Cardiac muscle cell (in vitro differentiated cells and primary cell): ENCODE data around the gene CARM1. TPM values are rescaled to one million over a fixed set of nuclear protein-coding genes. Genes with fewer than 3 reads are reported as not detected.

ENCODE experiments used
- DNase-seq, 2 donors: peaks; one replicate each; pipeline versions ENCODE4 v3.0.0 to v3.0.0-alpha.2; 2010 to 2017; ENCODE audit warnings: low read depth in 1 of 2, low spot score in 1 of 2
- H3K27ac ChIP-seq: fragments of 200-600 bp; sonication (generic); 2 replicates; pipeline ENCODE4 v1.5.1; 2016
- H3K27me3 ChIP-seq: fragments of 200-600 bp; sonication (generic); 2 replicates; pipeline ENCODE4 v1.6.0; 2016; ENCODE audit warnings: control low read depth
- H3K36me3 ChIP-seq: fragments of 200-600 bp; sonication (generic); 2 replicates; pipeline ENCODE4 v1.5.1; 2016; ENCODE audit warnings: control low read depth
- H3K4me1 ChIP-seq: fragments of 200-600 bp; sonication (generic); 2 replicates; pipeline ENCODE4 v1.8.1; 2017; ENCODE audit warnings: low read depth, mild to moderate bottlenecking, mixed run types
- H3K4me3 ChIP-seq: fragments of 200-600 bp; sonication (generic); 2 replicates; pipeline ENCODE4 v1.5.1; 2016; ENCODE audit warnings: mild to moderate bottlenecking
- H3K9me3 ChIP-seq: fragments of 200-600 bp; sonication (generic); 2 replicates; pipeline ENCODE4 v1.5.1; 2017; ENCODE audit warnings: low read depth, mild to moderate bottlenecking, control low read depth
- CTCF ChIP-seq: IDR thresholded peaks from 2 replicates; pipeline ENCODE4 v1.5.1; 2012; ENCODE audit warnings: low read depth, mild to moderate bottlenecking, low read length
- polyA plus RNA-seq: library from polyadenylated mRNA; unstranded; fragments of >200 nt; fragmentation: Nextera tagmentation; extraction: Ambion mirVana; gene quantifications from 2 replicates; pipeline ENCODE4 v1.2.1, GENCODE V29; 2016
- total RNA-seq: library from RNA; depleted of rRNA; stranded (reverse); fragments of >200 nt; gene quantifications from 2 replicates; pipeline ENCODE4 v1.2.3, GENCODE V29; 2016

The CARM1 gene
- total and polyA plus RNA-seq, 2 experiments from 2014 or later: 46.8 to 90.7 TPM

- no peak for TF ChIP-seq CTCF
- H3K36me3 ChIP-seq: no peaks in the 10 kb centered on the region
These were observed 95.5 kb downstream of the CARM1 start for GRCh38 chr19:10966809-10967208.

GRCh38 chr19:10968527-10969135, 97.3 kb downstream of the CARM1 start:
- Histone ChIP-seq H3K4me1 (peaks cover 7% of the 10 kb centered on the region), H3K27ac (peak overlapping the region; percentile 71), H3K4me3 (no peak overlapping the region), H3K9me3 (no peaks in the 10 kb centered on the region), H3K36me3 (no peaks in the 10 kb centered on the region), H3K27me3 (no peaks in the 10 kb centered on the region)
- DNase-seq: no peak
- no peak for TF ChIP-seq CTCF

More at GRCh38 chr19:10966809-10967208, 95.5 kb downstream of the CARM1 start:
- no peaks in the 10 kb centered on the region for H3K27me3 ChIP-seq
- H3K4me3 ChIP-seq: no peak overlapping the region
- no peaks in the 10 kb centered on the region for H3K9me3 ChIP-seq
- peaks cover 7% of the 10 kb centered on the region for H3K4me1 ChIP-seq
- no peak overlapping the region for H3K27ac ChIP-seq
- no peak for DNase-seq

- TF ChIP-seq CTCF: no peak
- Histone ChIP-seq H3K4me3 (no peak overlapping the region), H3K27ac (no peak overlapping the region), H3K4me1 (peaks cover 11% of the 10 kb centered on the region), H3K27me3 (no peaks in the 10 kb centered on the region), H3K36me3 (no peaks in the 10 kb centered on the region), H3K9me3 (no peaks in the 10 kb centered on the region)
- no peak for DNase-seq
These were observed 99.9 kb downstream of the CARM1 start for GRCh38 chr19:10971107-10971726.

Other genes starting within 250 kb of the CARM1 start
- gene SLC44A2, start 246.0 kb upstream of the CARM1 start, total RNA-seq: 78.8 and 109 TPM in 2 replicates
- gene SLC44A2, start 246.0 kb upstream of the CARM1 start, polyA plus RNA-seq: 108 and 162 TPM in 2 replicates
- gene ILF3, start 217.2 kb upstream of the CARM1 start, total RNA-seq: 180 and 224 TPM in 2 replicates
- gene ILF3, start 217.2 kb upstream of the CARM1 start, polyA plus RNA-seq: 181 and 191 TPM in 2 replicates
- gene QTRT1, start 170.1 kb upstream of the CARM1 start, total RNA-seq: 30.6 and 35.0 TPM in 2 replicates
- 70.8 and 84.1 TPM in 2 replicates for gene QTRT1, start 170.1 kb upstream of the CARM1 start, polyA plus RNA-seq
- 122 and 124 TPM in 2 replicates for gene DNM2, start 153.5 kb upstream of the CARM1 start, total RNA-seq
- 132 and 146 TPM in 2 replicates for gene DNM2, start 153.5 kb upstream of the CARM1 start, polyA plus RNA-seq
- gene TMED1, start 35.3 kb upstream of the CARM1 start, total RNA-seq: 77.5 and 83.1 TPM in 2 replicates
- gene TMED1, start 35.3 kb upstream of the CARM1 start, polyA plus RNA-seq: 131 and 137 TPM in 2 replicates
- 0.33 TPM in 1 of 2 replicates, not detected in the other for gene C19orf38, start 23.1 kb upstream of the CARM1 start, total RNA-seq
- 0.64 and 1.1 TPM in 2 replicates for gene C19orf38, start 23.1 kb upstream of the CARM1 start, polyA plus RNA-seq
- 67.2 and 69.9 TPM in 2 replicates for gene YIPF2, start 57.1 kb downstream of the CARM1 start, total RNA-seq
- gene YIPF2, start 57.1 kb downstream of the CARM1 start, polyA plus RNA-seq: 32.9 and 38.9 TPM in 2 replicates
- gene TIMM29, start 57.3 kb downstream of the CARM1 start, total RNA-seq: 52.2 and 54.5 TPM in 2 replicates
- gene TIMM29, start 57.3 kb downstream of the CARM1 start, polyA plus RNA-seq: 31.3 and 41.7 TPM in 2 replicates
- 135 and 212 TPM in 2 replicates for gene SMARCA4, start 89.5 kb downstream of the CARM1 start, total RNA-seq
- gene SMARCA4, start 89.5 kb downstream of the CARM1 start, polyA plus RNA-seq: 178 and 181 TPM in 2 replicates
- 98.6 and 120 TPM in 2 replicates for gene LDLR, start 217.9 kb downstream of the CARM1 start, total RNA-seq
- 57.8 and 107 TPM in 2 replicates for gene LDLR, start 217.9 kb downstream of the CARM1 start, polyA plus RNA-seq